Measurements from ENCODE around the gene ACTR8. TPM values are rescaled to one million over a fixed set of nuclear protein-coding genes. Genes with fewer than 3 reads are reported as not detected.
"Not testable (repeated sequence)": the region's sequence is repeated elsewhere in the genome, so short reads cannot be mapped to it uniquely, and the experiment has no call there.

ACTR8 gene, protein sequence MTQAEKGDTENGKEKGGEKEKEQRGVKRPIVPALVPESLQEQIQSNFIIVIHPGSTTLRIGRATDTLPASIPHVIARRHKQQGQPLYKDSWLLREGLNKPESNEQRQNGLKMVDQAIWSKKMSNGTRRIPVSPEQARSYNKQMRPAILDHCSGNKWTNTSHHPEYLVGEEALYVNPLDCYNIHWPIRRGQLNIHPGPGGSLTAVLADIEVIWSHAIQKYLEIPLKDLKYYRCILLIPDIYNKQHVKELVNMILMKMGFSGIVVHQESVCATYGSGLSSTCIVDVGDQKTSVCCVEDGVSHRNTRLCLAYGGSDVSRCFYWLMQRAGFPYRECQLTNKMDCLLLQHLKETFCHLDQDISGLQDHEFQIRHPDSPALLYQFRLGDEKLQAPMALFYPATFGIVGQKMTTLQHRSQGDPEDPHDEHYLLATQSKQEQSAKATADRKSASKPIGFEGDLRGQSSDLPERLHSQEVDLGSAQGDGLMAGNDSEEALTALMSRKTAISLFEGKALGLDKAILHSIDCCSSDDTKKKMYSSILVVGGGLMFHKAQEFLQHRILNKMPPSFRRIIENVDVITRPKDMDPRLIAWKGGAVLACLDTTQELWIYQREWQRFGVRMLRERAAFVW
- total RNA-seq (10 to 100 TPM; 22.5 to 33.7 (median 23.9) TPM), polyA plus RNA-seq (10 to 100 TPM; 10.5 to 14.9 (median 11.3) TPM)
- long read RNA-seq, donor 1, partial matches to known transcripts: 0 of 6 reads
- long read RNA-seq, donor 1, other reads (novel, unspliced or antisense): 0 of 6 reads
- long read RNA-seq, donor 2, partial matches to known transcripts: 0 of 5 reads
- long read RNA-seq, donor 2, other reads (novel, unspliced or antisense): 0 of 5 reads

DNA sequence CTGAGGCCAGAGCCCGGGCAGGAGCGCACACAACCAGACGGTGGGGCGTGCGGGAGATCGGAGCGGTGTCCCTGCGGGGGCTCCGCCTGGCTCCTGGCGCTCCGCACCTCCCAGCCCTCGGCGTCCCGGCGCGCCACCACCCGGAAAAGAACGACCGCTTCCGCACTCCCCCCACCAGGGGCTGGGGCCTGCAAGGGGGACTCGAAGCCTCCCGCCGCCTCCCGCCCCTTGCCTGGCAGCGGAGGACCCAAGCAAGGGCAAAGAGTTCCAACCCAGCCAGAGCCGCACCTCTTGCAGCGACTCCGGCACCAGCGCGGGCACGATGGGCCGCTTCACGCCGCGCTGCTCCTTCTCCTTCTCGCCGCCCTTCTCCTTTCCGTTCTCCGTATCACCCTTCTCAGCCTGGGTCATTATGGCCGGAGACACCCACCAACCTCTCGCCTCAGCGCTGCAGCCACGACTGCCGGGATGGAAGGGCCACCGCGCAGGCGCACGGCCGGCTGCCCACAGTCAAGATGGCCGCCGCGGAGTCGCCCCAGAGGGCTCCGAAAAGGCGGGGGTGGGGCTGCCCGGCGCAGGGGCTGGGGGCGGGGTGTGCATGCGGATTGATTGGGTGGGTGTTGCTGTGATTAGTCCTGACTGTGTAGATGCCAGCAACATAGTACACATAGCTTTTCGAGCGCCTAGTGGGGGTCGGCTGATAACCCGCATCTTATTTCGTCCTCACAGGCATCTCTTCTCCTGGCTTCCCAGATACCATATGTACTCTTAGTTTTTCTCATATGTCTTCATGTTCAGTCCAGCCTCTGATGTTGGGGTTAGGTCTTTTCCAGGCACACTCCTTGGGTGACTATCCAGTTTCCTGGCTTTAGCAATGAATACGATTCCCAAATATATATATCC lies at the start of gene ACTR8:
Gene ACTR8, minus strand, starts transcription at position 462 of the 903 bp plus-strand sequence. Its CDS starts 51 bp downstream, at position 411.
- H3K27me3 ChIP-seq (replicated peaks in 1 of 7): no peaks in the 10 kb centered on the region
- 1 to 2% (median 2%) methylated on average over 43 to 65 of the region's 65 CpGs for WGBS, 5 donors
- intact Hi-C loops (cut with DNase I; ENCODE audit: low total_unique reads): no loop called here
- peak within 1 kb of the TSS; percentile 81 to 95 (median 90) for H3K4me3 ChIP-seq
- H3K9me3 ChIP-seq: no peaks in the 10 kb centered on the region
- H3K27ac ChIP-seq: peak within 1 kb of the TSS; percentile 85 to 94 (median 90)
- peaks cover 11 to 36% (median 16%) of the 10 kb centered on the region in 6 donors for H3K4me1 ChIP-seq
- peaks cover 2 to 70% (median 60%) of the 10 kb centered on the region in 6 donors for H3K36me3 ChIP-seq
- DNase-seq: peak; percentile 96
- TF ChIP-seq, protein P1, sequence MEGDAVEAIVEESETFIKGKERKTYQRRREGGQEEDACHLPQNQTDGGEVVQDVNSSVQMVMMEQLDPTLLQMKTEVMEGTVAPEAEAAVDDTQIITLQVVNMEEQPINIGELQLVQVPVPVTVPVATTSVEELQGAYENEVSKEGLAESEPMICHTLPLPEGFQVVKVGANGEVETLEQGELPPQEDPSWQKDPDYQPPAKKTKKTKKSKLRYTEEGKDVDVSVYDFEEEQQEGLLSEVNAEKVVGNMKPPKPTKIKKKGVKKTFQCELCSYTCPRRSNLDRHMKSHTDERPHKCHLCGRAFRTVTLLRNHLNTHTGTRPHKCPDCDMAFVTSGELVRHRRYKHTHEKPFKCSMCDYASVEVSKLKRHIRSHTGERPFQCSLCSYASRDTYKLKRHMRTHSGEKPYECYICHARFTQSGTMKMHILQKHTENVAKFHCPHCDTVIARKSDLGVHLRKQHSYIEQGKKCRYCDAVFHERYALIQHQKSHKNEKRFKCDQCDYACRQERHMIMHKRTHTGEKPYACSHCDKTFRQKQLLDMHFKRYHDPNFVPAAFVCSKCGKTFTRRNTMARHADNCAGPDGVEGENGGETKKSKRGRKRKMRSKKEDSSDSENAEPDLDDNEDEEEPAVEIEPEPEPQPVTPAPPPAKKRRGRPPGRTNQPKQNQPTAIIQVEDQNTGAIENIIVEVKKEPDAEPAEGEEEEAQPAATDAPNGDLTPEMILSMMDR (IDR thresholded peaks at IDR 0.05 in 8 of 11, conservative IDR thresholded peaks at IDR 0.05 in 3 of 11): peak in 4 of 11 experiments; percentile 16 to 45 (median 24)
- TF ChIP-seq POLR2AphosphoS5 (IDR thresholded peaks at IDR 0.05): peak; percentile 95 to 96 (median 96)
- peak; percentile 26 to 41 (median 30) for TF ChIP-seq POLR2A (IDR thresholded peaks at IDR 0.05)

DNA sequence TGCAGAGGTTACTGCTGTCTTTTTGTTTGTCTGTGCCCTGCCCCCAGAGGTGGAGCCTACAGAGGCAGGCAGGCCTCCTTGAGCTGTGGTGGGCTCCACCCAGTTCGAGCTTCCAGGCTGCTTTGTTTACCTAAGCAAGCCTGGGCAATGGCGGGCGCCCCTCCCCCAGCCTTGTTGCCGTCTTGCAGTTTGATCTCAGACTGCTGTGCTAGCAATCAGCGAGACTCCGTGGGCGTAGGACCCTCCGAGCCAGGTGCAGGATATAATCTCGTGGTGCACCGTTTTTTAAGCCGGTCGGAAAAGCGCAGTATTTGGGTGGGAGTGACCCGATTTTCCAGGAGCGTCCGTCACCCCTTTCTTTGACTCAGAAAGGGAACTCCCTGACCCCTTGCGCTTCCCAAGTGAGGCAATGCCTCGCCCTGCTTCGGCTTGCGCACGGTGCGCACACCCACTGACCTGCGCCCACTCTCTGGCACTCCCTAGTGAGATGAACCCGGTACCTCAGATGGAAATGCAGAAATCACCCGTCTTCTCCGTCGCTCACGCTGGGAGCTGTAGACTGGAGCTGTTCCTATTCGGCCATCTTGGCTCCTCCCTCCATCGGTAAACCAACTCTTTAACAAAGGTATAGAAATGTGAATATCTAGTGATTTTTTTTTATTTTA lies 45.4 kb upstream of the ACTR8 start:
- H3K27me3 ChIP-seq (replicated peaks in 1 of 7); H3K4me1 ChIP-seq; H3K27ac ChIP-seq; DNase-seq; H3K9me3 ChIP-seq; intact Hi-C loops (cut with DNase I; ENCODE audit: low total_unique reads); H3K36me3 ChIP-seq: not testable (repeated sequence)
- WGBS, 5 donors: 79 to 85% (median 81%) methylated on average over 23 to 30 of the region's 30 CpGs
- H3K4me3 ChIP-seq: peak overlapping the region in 1 of 8 donors; percentile 21

- TF ChIP-seq, protein P1 (IDR thresholded peaks at IDR 0.05 in 8 of 11, conservative IDR thresholded peaks at IDR 0.05 in 3 of 11): peak in 2 of 11 experiments; percentile 15 to 19
- TF ChIP-seq POLR2AphosphoS5 (IDR thresholded peaks at IDR 0.05): no peak
- Histone ChIP-seq H3K4me1 (no peaks in the 10 kb centered on the region), H3K4me3 (no peak overlapping the region), H3K9me3 (peaks cover 0 to 16% (median 10%) of the 10 kb centered on the region in 8 donors), H3K36me3 (no peaks in the 10 kb centered on the region), H3K27me3 (replicated peaks in 1 of 7) (peaks cover 0 to 28% (median 5%) of the 10 kb centered on the region in 7 donors), H3K27ac (no peak overlapping the region)
- intact Hi-C loops (cut with DNase I; ENCODE audit: low total_unique reads): no loop called here
- no peak for DNase-seq
- WGBS, 5 donors: 21 to 60% (median 55%) methylated on average over 1 of the region's 1 CpG
Measured at GRCh38 chr3:53921296-53921695, 39.3 kb upstream of the ACTR8 start.

DNA sequence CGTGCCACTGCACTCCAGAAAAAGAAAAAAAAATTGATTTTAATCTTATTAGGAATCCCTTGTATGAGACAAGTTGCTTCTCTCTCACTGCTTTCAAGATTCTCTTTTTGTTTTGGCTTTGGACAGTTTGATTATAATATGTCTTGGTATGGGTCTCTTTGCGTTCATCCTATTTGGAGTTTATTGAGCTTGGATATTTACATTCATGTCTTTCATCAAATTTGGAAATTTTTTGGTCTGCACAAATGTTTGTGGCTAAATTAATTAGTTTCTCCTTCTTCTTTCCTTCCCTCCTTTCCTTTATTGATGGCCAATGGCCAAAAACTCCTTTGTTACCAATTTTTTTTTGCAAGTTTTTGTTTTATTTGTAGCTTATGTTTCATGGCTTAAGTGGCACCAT lies 37.8 kb upstream of the ACTR8 start:
- intact Hi-C loops (cut with DNase I; ENCODE audit: low total_unique reads): no loop called here
- WGBS, 5 donors: 81 to 92% (median 85%) methylated on average over 2 of the region's 2 CpGs
- H3K9me3 ChIP-seq: peaks cover 0 to 16% (median 10%) of the 10 kb centered on the region in 8 donors
- H3K27ac ChIP-seq: no peak overlapping the region
- no peak for DNase-seq
- TF ChIP-seq POLR2A (IDR thresholded peaks at IDR 0.05): no peak
- TF ChIP-seq, protein P1 (IDR thresholded peaks at IDR 0.05 in 8 of 11, conservative IDR thresholded peaks at IDR 0.05 in 3 of 11): no peak
- no peak for TF ChIP-seq POLR2AphosphoS5 (IDR thresholded peaks at IDR 0.05)
- H3K36me3 ChIP-seq: no peaks in the 10 kb centered on the region
- H3K4me1 ChIP-seq: no peaks in the 10 kb centered on the region
- H3K4me3 ChIP-seq: no peak overlapping the region
- H3K27me3 ChIP-seq (replicated peaks in 1 of 7): peaks cover 0 to 28% (median 5%) of the 10 kb centered on the region in 7 donors

Measured in spleen (tissue), 13 donors.